Gastrocnemius medialis (tissue), 4 donors: ENCODE measurements around the gene FBLIM1.

Experiments
- POLR2A ChIP-seq, 2 donors: fragments of 450-650 bp; IDR thresholded peaks; one replicate each; pipeline ENCODE4 v1.6.1; 2017; ENCODE audit warnings: antibody characterized with exemption in 2 of 2, mild to moderate bottlenecking in 2 of 2, moderate library complexity in 2 of 2
- TF ChIP-seq, protein P1 (sequence below), 5 experiments: fragments of 450-650 bp in 3 of 5; fragments of 200-600 bp in 2 of 5; sonication (generic) in 2 of 5; IDR thresholded peaks in 4 of 5; conservative IDR thresholded peaks in 1 of 5; 1 replicate in 4 of 5; 2 replicates in 1 of 5; pipeline ENCODE4 v1.5.1; 2016 to 2019; ENCODE audit warnings: antibody characterized with exemption in 5 of 5, mild to moderate bottlenecking in 3 of 5, moderate library complexity in 3 of 5

DNA sequence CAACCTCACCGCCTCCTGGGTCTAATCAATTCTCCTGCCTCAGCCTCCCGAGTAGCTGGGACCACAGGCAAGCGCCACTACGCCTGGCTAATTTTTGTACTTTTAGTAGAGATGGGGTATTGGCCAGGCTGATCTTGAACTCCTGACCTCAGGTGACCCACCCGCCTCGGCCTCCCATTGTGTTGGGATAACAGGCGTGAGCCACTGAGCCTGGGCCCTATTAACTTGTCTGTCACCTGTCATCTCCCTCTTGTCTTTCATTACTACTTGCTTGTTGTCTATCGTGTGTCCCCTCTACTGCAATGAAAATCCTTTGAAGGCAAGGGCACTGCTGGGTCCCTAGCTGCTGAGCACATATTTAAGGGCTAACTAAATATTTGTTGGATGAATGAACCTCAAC, 45.5 kb downstream of the FBLIM1 start:
- TF ChIP-seq, protein P1, sequence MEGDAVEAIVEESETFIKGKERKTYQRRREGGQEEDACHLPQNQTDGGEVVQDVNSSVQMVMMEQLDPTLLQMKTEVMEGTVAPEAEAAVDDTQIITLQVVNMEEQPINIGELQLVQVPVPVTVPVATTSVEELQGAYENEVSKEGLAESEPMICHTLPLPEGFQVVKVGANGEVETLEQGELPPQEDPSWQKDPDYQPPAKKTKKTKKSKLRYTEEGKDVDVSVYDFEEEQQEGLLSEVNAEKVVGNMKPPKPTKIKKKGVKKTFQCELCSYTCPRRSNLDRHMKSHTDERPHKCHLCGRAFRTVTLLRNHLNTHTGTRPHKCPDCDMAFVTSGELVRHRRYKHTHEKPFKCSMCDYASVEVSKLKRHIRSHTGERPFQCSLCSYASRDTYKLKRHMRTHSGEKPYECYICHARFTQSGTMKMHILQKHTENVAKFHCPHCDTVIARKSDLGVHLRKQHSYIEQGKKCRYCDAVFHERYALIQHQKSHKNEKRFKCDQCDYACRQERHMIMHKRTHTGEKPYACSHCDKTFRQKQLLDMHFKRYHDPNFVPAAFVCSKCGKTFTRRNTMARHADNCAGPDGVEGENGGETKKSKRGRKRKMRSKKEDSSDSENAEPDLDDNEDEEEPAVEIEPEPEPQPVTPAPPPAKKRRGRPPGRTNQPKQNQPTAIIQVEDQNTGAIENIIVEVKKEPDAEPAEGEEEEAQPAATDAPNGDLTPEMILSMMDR (IDR thresholded peaks at IDR 0.05 in 4 of 5, conservative IDR thresholded peaks at IDR 0.05 in 1 of 5), result no peak
- TF ChIP-seq POLR2A (IDR thresholded peaks at IDR 0.05), result no peak
